Activated CD4-positive, alpha-beta memory T cell treated with anti-CD3 and anti-CD28 coated beads for 36 hours (primary cell): ENCODE results near the gene UBE2H. TPM values are rescaled to one million over a fixed set of nuclear protein-coding genes. Genes with fewer than 3 reads are reported as not detected.
"Not testable (repeated sequence)": the region's sequence is repeated elsewhere in the genome, so short reads cannot be mapped to it uniquely, and the experiment has no call there.

ENCODE experiments used
- CTCF ChIA-PET: fragments of 350-600 bp; sonication (Branson Sonifier 250); formaldehyde crosslinking; loops from one replicate; lab custom pipeline; 2021; ENCODE audit warnings: antibody characterized with exemption, inconsistent platforms; lab: Charles Lee
- POLR2A ChIA-PET: fragments of 350-600 bp; sonication (Branson Sonifier 250); formaldehyde crosslinking; loops from one replicate; lab custom pipeline; 2021; ENCODE audit warnings: antibody characterized with exemption; lab: Charles Lee
- DNase-seq: peaks from one replicate; pipeline ENCODE4 v3.0.0-alpha.2; 2020
- H3K27ac Mint-ChIP-seq: one replicate; pipeline ENCODE4 v1.8.0; 2021; ENCODE audit warnings: mixed read lengths
- H3K27me3 Mint-ChIP-seq: one replicate; pipeline ENCODE4 v1.8.0; 2021; ENCODE audit warnings: mixed read lengths
- H3K36me3 Mint-ChIP-seq: one replicate; pipeline ENCODE4 v1.8.0; 2021; ENCODE audit warnings: mixed read lengths
- H3K4me1 Mint-ChIP-seq: one replicate; pipeline ENCODE4 v1.8.0; 2021; ENCODE audit warnings: low read depth, mixed read lengths
- H3K4me3 Mint-ChIP-seq: one replicate; pipeline ENCODE4 v1.8.0; 2021; ENCODE audit warnings: mild to moderate bottlenecking, mixed read lengths
- H3K9me3 Mint-ChIP-seq: one replicate; pipeline ENCODE4 v1.8.0; 2021; ENCODE audit warnings: mixed read lengths
- intact Hi-C: fragments of 100-400 bp; cut with micrococcal nuclease; formaldehyde crosslinking; loops from one replicate; pipeline ENCODE4 v1.15.1; 2023
- total RNA-seq, 2 experiments: library from RNA; stranded (reverse); gene quantifications; one replicate each; pipeline ENCODE4 v1.2.3, GENCODE V29; 2021

Gene UBE2H
- total RNA-seq, 2 experiments from 2014 or later = 33.6 to 37.1 TPM

DNA sequence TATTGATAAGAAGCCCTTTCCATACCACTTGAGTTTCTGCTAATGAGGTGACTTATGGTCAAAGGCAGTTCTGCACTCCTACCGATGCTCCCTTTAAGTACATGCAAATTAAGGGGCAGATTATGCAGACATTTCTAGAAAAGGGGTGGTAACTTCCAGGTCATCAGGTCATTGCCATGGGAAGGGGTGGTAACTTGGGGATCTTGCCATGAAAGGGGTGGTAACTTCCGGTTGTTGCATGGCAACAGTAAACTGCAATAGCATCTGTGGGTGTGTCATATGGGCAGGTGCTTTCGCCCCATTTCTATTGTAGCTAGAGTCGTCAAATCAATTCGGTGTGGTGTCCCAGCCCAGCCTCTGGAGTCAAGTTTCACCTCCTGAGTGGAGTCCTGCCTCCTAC lies 150.9 kb downstream of the UBE2H start:
- Mint-ChIP-seq H3K36me3 (no peaks in the 10 kb centered on the region), H3K4me1 (no peaks in the 10 kb centered on the region), H3K27ac (no peak overlapping the region), H3K9me3 (no peaks in the 10 kb centered on the region), H3K27me3 (no peaks in the 10 kb centered on the region), H3K4me3 (no peak overlapping the region)
- intact Hi-C loops = no loop called here
- ChIA-PET CTCF (no interaction called here), POLR2A (no interaction called here)
- no peak for DNase-seq

DNA sequence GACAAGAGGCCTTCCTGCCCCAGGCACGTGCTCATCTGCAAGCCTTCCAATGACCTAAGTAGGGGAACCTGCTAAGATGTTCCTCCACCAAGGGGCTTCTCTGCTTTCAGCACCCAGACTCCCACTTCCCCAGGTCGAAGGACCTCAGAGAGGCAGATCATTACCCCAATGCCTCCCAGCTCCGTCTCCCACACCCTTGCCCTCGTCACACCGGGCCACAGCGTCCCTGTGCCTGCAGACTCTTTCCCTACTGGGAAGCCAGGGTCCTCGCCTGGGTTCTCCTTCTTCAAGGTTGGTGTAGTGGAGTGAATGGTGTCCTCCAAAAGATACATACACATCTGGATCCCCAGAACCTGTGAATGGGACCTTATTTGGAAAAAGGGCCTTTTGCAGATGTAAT lies 151.9 kb downstream of the UBE2H start:
- ChIA-PET CTCF (no interaction called here), POLR2A (no interaction called here)
- Mint-ChIP-seq H3K27ac (no peak overlapping the region), H3K27me3 (no peaks in the 10 kb centered on the region), H3K4me3 (no peak overlapping the region), H3K36me3 (no peaks in the 10 kb centered on the region), H3K4me1 (no peaks in the 10 kb centered on the region), H3K9me3 (no peaks in the 10 kb centered on the region)
- DNase-seq = no peak
- intact Hi-C loops = no loop called here

GRCh38 chr7:129799350-129799955 lies 153.3 kb downstream of the UBE2H start:
- H3K27me3 Mint-ChIP-seq = no peaks in the 10 kb centered on the region
- POLR2A ChIA-PET = no interaction called here
- no peaks in the 10 kb centered on the region for H3K4me1 Mint-ChIP-seq
- intact Hi-C loops = no loop called here
- no peak overlapping the region for H3K4me3 Mint-ChIP-seq
- no peaks in the 10 kb centered on the region for H3K36me3 Mint-ChIP-seq
- DNase-seq = no peak
- H3K9me3 Mint-ChIP-seq = no peaks in the 10 kb centered on the region
- H3K27ac Mint-ChIP-seq = no peak overlapping the region
- CTCF ChIA-PET = no interaction called here

DNA sequence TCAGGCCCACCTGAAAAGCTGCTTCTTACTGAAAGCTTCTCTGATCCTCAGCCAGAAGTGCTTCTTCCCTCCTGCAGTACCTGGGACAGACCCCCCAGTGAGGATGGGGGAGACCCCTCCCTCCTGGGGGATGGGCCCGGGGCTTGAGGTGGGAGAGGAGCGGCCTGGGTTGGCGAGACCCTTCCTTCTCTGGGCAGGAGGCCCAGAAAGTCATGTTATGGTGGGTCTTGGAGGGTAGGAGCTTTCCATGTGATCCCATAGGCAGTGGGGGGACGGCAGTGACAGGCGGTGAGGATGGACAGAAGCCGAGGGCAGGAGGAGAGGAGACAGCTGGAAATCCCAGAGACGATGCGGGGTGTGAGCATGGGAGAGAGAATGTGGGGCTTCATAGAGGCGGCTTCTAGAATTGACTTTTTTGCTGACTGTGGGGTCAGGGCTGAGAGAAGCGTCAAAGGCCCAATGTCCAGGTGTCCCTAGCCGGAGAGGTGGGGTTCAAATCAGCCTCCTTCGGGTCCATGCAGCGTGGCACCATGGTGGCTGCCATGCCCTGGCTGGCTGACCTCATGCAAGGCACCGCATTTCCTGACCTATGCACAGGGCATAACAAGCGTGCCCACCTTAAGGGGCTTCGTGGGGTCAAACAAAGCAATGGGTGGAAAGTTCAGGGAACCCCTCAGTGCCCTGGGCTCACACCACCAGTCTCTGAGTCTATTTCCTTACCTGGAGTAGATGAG lies 154.0 kb downstream of the UBE2H start:
- Mint-ChIP-seq H3K9me3 (no peaks in the 10 kb centered on the region), H3K4me3 (no peak overlapping the region), H3K4me1 (no peaks in the 10 kb centered on the region), H3K36me3 (no peaks in the 10 kb centered on the region), H3K27me3 (no peaks in the 10 kb centered on the region), H3K27ac (no peak overlapping the region)
- POLR2A ChIA-PET = no interaction called here
- no peak for DNase-seq
- intact Hi-C loops = no loop called here
- CTCF ChIA-PET = no interaction called here

DNA sequence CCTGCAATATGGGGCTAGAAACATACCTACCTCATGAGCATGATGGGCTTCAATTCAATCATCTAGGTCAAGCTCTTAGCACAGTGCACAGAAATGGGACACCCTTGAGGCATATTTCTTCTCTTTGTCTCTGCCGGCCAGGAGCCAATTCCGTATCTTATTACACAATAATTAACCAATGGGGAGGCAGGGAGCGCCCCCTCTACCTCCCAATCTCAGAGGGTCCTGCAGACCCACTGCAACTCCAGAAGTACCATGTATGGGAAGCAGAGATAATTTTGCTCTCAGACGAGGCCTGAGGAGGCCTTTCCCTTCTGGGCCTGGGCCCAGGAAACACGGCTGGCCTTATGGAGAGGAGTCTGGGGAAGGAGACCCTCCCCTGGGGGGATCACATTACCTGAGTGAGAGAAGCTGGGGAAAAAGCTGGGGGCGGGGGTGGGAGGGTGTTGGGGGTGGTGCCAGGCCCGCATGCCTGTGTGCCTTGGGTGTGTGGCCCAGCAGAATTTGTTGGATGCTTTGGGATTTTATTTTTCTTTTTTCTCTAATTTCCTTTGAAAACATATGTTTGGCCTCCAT lies 155.5 kb downstream of the UBE2H start:
- DNase-seq = no peak
- no peaks in the 10 kb centered on the region for H3K4me1 Mint-ChIP-seq
- ChIA-PET CTCF (no interaction called here), POLR2A (no interaction called here)
- H3K4me3 Mint-ChIP-seq = no peak overlapping the region
- H3K9me3 Mint-ChIP-seq = no peaks in the 10 kb centered on the region
- H3K36me3 Mint-ChIP-seq = no peaks in the 10 kb centered on the region
- H3K27ac Mint-ChIP-seq = no peak overlapping the region
- intact Hi-C loops = no loop called here
- no peaks in the 10 kb centered on the region for H3K27me3 Mint-ChIP-seq

DNA sequence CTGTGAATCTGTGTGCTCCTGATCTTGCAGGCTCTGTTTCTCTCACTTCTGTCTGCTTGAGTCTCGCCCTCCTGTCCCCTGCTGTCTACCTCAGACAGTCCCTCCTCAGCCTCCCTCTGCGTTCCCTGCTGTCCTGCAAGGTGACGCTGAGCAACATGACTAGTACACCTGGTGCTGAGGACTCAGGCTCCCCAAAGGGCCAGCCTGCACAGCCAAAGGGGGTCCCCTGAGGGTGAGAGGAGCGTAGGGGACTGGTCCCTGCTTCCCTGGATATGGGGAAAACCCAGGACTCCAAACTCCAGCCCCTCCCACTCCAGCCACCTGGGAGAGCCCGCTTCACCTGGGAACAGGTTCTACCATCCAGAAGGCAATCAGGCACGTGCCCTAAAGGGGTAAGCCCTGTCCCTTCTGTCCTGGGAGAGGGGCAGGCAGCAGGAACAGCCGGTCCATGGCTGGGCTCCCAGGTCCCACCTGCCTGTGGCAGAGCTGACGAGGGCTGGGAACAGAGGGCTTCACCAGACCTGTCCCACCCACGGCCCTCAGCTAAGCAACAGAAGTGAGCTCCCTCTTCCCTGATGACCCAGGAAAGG lies 156.5 kb downstream of the UBE2H start:
- ChIA-PET POLR2A (no interaction called here), CTCF (no interaction called here)
- Mint-ChIP-seq H3K9me3 (no peaks in the 10 kb centered on the region), H3K27ac (no peak overlapping the region), H3K4me1 (no peaks in the 10 kb centered on the region), H3K36me3 (no peaks in the 10 kb centered on the region), H3K4me3 (no peak overlapping the region), H3K27me3 (no peaks in the 10 kb centered on the region)
- intact Hi-C loops = no loop called here
- DNase-seq = no peak

- H3K9me3 Mint-ChIP-seq, DNase-seq, H3K27me3 Mint-ChIP-seq, intact Hi-C loops, POLR2A ChIA-PET, H3K27ac Mint-ChIP-seq, CTCF ChIA-PET, H3K4me1 Mint-ChIP-seq, H3K4me3 Mint-ChIP-seq, H3K36me3 Mint-ChIP-seq: not testable (repeated sequence)
Observed at GRCh38 chr7:129794461-129794860, 158.3 kb downstream of the UBE2H start.

- Mint-ChIP-seq H3K36me3 (no peaks in the 10 kb centered on the region), H3K4me3 (no peak overlapping the region), H3K27ac (no peak overlapping the region), H3K9me3 (no peaks in the 10 kb centered on the region), H3K4me1 (no peaks in the 10 kb centered on the region), H3K27me3 (peaks cover 10% of the 10 kb centered on the region)
- intact Hi-C loops = no loop called here
- CTCF ChIA-PET = no interaction called here
- no peak for DNase-seq
- POLR2A ChIA-PET = no interaction called here
Observed at GRCh38 chr7:129793506-129794310, 159.1 kb downstream of the UBE2H start.

- intact Hi-C loops = no loop called here
- no peaks in the 10 kb centered on the region for H3K4me1 Mint-ChIP-seq
- ChIA-PET CTCF (no interaction called here), POLR2A (no interaction called here)
- no peaks in the 10 kb centered on the region for H3K9me3 Mint-ChIP-seq
- H3K27ac Mint-ChIP-seq = no peak overlapping the region
- DNase-seq = no peak
- H3K4me3 Mint-ChIP-seq = no peak overlapping the region
- no peaks in the 10 kb centered on the region for H3K36me3 Mint-ChIP-seq
- peaks cover 11% of the 10 kb centered on the region for H3K27me3 Mint-ChIP-seq
Observed at GRCh38 chr7:129792721-129793120, 160.0 kb downstream of the UBE2H start.

DNA sequence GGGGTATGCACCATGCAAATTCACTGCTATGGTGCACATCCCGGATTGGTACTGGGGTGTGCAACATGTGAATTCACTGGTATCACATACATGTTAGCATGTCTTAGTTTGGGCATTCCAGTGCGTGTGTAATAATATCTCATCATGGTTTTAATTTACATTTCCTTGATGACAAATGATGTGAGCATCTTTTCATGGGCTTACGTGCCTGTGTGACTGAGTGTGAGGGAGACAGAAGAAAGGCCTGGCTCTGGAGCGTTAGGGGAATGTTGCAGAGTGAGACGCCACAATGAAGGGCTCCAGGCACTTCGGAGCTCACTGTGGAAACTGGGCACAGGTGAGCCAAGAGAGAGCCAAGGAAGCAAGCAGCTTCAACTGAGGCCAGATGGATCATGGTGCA lies 162.6 kb downstream of the UBE2H start:
- Mint-ChIP-seq H3K4me3 (no peak overlapping the region), H3K36me3 (no peaks in the 10 kb centered on the region), H3K27me3 (peaks cover 36% of the 10 kb centered on the region), H3K27ac (no peak overlapping the region), H3K9me3 (no peaks in the 10 kb centered on the region), H3K4me1 (peaks cover 16% of the 10 kb centered on the region)
- CTCF ChIA-PET = no interaction called here
- no peak for DNase-seq
- POLR2A ChIA-PET = no interaction called here
- intact Hi-C loops = no loop called here

DNA sequence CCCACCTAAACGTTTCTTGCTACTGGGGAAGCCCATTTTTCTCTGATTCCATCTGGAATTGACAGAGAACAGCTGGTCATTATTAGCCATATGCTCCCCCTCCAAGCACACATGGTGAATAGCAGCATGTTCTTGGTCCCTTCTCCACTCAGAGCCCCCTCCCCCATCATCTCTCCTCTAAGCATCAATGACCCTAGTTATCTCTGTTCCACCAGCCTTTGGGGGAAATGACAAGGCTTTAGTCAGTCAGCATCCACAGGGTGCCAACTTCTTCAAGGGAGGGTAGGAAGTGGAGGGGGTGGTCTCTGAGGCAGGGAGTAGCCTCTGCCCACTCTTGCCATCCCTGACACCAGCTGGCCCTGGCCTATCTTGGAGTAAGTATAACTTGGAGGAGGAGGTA lies 163.1 kb downstream of the UBE2H start:
- no peaks in the 10 kb centered on the region for H3K36me3 Mint-ChIP-seq
- peaks cover 16% of the 10 kb centered on the region for H3K4me1 Mint-ChIP-seq
- ChIA-PET POLR2A (no interaction called here), CTCF (no interaction called here)
- H3K27ac Mint-ChIP-seq = no peak overlapping the region
- DNase-seq = no peak
- no peak overlapping the region for H3K4me3 Mint-ChIP-seq
- no peaks in the 10 kb centered on the region for H3K9me3 Mint-ChIP-seq
- intact Hi-C loops = no loop called here
- H3K27me3 Mint-ChIP-seq = peaks cover 41% of the 10 kb centered on the region

GRCh38 chr7:129789000-129789399 lies 163.8 kb downstream of the UBE2H start:
- peaks cover 16% of the 10 kb centered on the region for H3K4me1 Mint-ChIP-seq
- POLR2A ChIA-PET = no interaction called here
- H3K36me3 Mint-ChIP-seq = no peaks in the 10 kb centered on the region
- CTCF ChIA-PET = no interaction called here
- intact Hi-C loops = no loop called here
- no peaks in the 10 kb centered on the region for H3K9me3 Mint-ChIP-seq
- H3K27me3 Mint-ChIP-seq = peaks cover 44% of the 10 kb centered on the region
- DNase-seq = no peak
- H3K4me3 Mint-ChIP-seq = no peak overlapping the region
- H3K27ac Mint-ChIP-seq = no peak overlapping the region
